Ishikawa (cell line): ENCODE results near the gene DMRT3.

ENCODE experiments used
- CREB1 ChIP-seq: IDR thresholded peaks from 2 replicates; pipeline ENCODE4 v1.6.1; 2012; ENCODE audit warnings: low read depth
- EP300 ChIP-seq: IDR thresholded peaks from 2 replicates; pipeline ENCODE4 v1.6.1; 2012; ENCODE audit warnings: borderline replicate concordance
- RAD21 ChIP-seq: IDR thresholded peaks from 2 replicates; pipeline ENCODE4 v1.6.1; 2012; ENCODE audit warnings: low read depth
- TAF1 ChIP-seq: IDR thresholded peaks from 2 replicates; pipeline ENCODE4 v1.6.1; 2012; ENCODE audit warnings: low read depth, mild to moderate bottlenecking
- YY1 ChIP-seq: IDR thresholded peaks from 2 replicates; pipeline ENCODE4 v1.6.1; 2012; ENCODE audit warnings: low read depth
- ZBTB7A ChIP-seq: IDR thresholded peaks from 2 replicates; pipeline ENCODE4 v1.6.1; 2012; ENCODE audit warnings: low read depth
- TF ChIP-seq, protein P1 (sequence below): IDR thresholded peaks from 2 replicates; pipeline ENCODE4 v1.6.1; 2012
- TF ChIP-seq, protein P2 (sequence below): IDR thresholded peaks from 2 replicates; pipeline ENCODE4 v1.6.1; 2012; ENCODE audit warnings: low read depth, mild to moderate bottlenecking

DNA sequence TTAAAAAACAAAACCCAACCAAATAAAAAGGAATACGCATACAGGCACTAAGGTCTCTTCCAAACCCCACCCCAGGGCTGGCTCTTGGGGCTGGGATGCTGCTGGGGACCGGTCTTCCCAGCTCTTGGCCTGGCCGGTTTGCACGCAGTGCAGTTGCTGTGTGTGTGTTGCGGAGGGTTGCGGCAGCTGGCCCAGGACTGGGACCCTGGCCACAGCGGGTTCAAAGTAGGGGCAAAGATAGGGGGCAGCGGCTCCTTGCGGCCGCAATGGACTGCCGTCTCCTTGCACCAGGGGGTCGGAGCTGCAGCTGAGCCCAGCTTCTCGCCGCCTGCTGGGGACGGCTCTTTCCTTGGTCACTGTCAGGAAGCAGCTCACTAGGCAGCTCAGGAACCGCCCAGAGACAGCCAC, 5.0 kb downstream of the DMRT3 start:
- TF ChIP-seq ZBTB7A: no peak
- TF ChIP-seq CREB1: no peak
- no peak for TF ChIP-seq RAD21
- TF ChIP-seq TAF1: no peak
- TF ChIP-seq EP300: no peak
- TF ChIP-seq YY1: no peak
- TF ChIP-seq, protein P1, sequence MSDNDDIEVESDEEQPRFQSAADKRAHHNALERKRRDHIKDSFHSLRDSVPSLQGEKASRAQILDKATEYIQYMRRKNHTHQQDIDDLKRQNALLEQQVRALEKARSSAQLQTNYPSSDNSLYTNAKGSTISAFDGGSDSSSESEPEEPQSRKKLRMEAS: no peak
- TF ChIP-seq, protein P2, sequence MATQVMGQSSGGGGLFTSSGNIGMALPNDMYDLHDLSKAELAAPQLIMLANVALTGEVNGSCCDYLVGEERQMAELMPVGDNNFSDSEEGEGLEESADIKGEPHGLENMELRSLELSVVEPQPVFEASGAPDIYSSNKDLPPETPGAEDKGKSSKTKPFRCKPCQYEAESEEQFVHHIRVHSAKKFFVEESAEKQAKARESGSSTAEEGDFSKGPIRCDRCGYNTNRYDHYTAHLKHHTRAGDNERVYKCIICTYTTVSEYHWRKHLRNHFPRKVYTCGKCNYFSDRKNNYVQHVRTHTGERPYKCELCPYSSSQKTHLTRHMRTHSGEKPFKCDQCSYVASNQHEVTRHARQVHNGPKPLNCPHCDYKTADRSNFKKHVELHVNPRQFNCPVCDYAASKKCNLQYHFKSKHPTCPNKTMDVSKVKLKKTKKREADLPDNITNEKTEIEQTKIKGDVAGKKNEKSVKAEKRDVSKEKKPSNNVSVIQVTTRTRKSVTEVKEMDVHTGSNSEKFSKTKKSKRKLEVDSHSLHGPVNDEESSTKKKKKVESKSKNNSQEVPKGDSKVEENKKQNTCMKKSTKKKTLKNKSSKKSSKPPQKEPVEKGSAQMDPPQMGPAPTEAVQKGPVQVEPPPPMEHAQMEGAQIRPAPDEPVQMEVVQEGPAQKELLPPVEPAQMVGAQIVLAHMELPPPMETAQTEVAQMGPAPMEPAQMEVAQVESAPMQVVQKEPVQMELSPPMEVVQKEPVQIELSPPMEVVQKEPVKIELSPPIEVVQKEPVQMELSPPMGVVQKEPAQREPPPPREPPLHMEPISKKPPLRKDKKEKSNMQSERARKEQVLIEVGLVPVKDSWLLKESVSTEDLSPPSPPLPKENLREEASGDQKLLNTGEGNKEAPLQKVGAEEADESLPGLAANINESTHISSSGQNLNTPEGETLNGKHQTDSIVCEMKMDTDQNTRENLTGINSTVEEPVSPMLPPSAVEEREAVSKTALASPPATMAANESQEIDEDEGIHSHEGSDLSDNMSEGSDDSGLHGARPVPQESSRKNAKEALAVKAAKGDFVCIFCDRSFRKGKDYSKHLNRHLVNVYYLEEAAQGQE: no peak
